ENCODE results near the gene MCL1.

Gene MCL1

DNA sequence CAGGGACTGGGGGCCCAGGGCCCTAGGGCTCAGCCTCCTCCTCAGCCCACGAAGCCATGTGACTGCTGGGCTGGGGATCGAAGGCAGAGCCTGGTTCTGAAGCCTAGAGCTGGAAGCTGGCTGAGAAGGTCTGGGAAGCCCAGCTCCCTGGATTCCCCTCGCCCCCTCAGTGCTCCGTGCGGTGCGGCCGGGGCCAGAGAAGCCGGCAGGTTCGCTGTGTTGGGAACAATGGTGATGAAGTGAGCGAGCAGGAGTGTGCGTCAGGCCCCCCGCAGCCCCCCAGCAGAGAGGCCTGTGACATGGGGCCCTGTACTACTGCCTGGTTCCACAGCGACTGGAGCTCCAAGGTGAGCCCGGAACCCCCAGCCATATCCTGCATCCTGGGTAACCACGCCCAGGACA is 21.1 kb downstream of the MCL1 start:
- Histone ChIP-seq H3K9me2 (replicated peaks; ENCODE audit: low read depth, low read length) (no peaks in the 10 kb centered on the region), H3K27me3 (ENCODE audit: insufficient read depth, low read length, poor library complexity, severe bottlenecking) (no peaks in the 10 kb centered on the region), H2AFZ (ENCODE audit: low read length) (no peak overlapping the region), H3K4me1 (ENCODE audit: insufficient read depth, low read length, poor library complexity, severe bottlenecking) (peaks cover 17% of the 10 kb centered on the region), H3K9me3 (ENCODE audit: insufficient read depth, low read depth, low read length) (no peaks in the 10 kb centered on the region), H3F3A (ENCODE audit: low read depth) (no peaks in the 10 kb centered on the region), H3K79me2 (ENCODE audit: insufficient read depth, low read length) (peaks cover 12% of the 10 kb centered on the region; the same call in 1 of the 2 replicates), H3K4me2 (ENCODE audit: low read depth, low read length, poor library complexity, severe bottlenecking) (no peak overlapping the region), H4K20me1 (ENCODE audit: insufficient read depth, low read length, poor library complexity, severe bottlenecking) (peaks cover 3% of the 10 kb centered on the region), H3K9ac (ENCODE audit: low read depth, low read length, poor library complexity, severe bottlenecking) (no peak overlapping the region), H3K36me3 (ENCODE audit: insufficient read depth, low read length) (no peaks in the 10 kb centered on the region), H3K4me3 (ENCODE audit: low read length, poor library complexity, severe bottlenecking) (no peak overlapping the region)
- TF ChIP-seq, protein P1, sequence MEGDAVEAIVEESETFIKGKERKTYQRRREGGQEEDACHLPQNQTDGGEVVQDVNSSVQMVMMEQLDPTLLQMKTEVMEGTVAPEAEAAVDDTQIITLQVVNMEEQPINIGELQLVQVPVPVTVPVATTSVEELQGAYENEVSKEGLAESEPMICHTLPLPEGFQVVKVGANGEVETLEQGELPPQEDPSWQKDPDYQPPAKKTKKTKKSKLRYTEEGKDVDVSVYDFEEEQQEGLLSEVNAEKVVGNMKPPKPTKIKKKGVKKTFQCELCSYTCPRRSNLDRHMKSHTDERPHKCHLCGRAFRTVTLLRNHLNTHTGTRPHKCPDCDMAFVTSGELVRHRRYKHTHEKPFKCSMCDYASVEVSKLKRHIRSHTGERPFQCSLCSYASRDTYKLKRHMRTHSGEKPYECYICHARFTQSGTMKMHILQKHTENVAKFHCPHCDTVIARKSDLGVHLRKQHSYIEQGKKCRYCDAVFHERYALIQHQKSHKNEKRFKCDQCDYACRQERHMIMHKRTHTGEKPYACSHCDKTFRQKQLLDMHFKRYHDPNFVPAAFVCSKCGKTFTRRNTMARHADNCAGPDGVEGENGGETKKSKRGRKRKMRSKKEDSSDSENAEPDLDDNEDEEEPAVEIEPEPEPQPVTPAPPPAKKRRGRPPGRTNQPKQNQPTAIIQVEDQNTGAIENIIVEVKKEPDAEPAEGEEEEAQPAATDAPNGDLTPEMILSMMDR (conservative IDR thresholded peaks at IDR 0.05; ENCODE audit: low read length) = no peak
- no peak for TF ChIP-seq EZH2phosphoT487 (IDR thresholded peaks at IDR 0.05; ENCODE audit: borderline replicate concordance)

DNA sequence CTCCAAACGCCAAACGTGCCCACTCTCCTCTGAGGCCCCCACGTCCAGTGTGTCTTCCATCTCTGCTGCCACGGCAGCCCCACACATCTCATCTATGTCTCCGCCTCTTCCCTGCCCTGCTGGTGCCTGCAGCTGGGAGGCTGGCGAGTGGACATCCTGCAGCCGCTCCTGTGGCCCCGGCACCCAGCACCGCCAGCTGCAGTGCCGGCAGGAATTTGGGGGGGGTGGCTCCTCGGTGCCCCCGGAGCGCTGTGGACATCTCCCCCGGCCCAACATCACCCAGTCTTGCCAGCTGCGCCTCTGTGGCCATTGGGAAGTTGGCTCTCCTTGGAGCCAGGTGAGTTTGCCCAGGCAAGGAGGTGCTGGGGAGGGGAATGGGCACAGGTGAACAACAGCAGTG is 21.6 kb downstream of the MCL1 start:
- no peaks in the 10 kb centered on the region for H3K9me3 ChIP-seq (ENCODE audit: insufficient read depth, low read depth, low read length)
- H3K4me3 ChIP-seq (ENCODE audit: low read length, poor library complexity, severe bottlenecking) = no peak overlapping the region
- H3K9ac ChIP-seq (ENCODE audit: low read depth, low read length, poor library complexity, severe bottlenecking) = no peak overlapping the region
- H3K27me3 ChIP-seq (ENCODE audit: insufficient read depth, low read length, poor library complexity, severe bottlenecking) = no peaks in the 10 kb centered on the region
- H3K79me2 ChIP-seq (ENCODE audit: insufficient read depth, low read length) = peaks cover 7% of the 10 kb centered on the region; the same call in 1 of the 2 replicates
- H3K9me2 ChIP-seq (replicated peaks; ENCODE audit: low read depth, low read length) = no peaks in the 10 kb centered on the region
- H3K4me2 ChIP-seq (ENCODE audit: low read depth, low read length, poor library complexity, severe bottlenecking) = no peak overlapping the region
- H3F3A ChIP-seq (ENCODE audit: low read depth) = no peaks in the 10 kb centered on the region
- peaks cover 3% of the 10 kb centered on the region for H4K20me1 ChIP-seq (ENCODE audit: insufficient read depth, low read length, poor library complexity, severe bottlenecking)
- TF ChIP-seq EZH2phosphoT487 (IDR thresholded peaks at IDR 0.05; ENCODE audit: borderline replicate concordance) = no peak
- TF ChIP-seq, protein P1 (conservative IDR thresholded peaks at IDR 0.05; ENCODE audit: low read length) = no peak
- no peaks in the 10 kb centered on the region for H3K36me3 ChIP-seq (ENCODE audit: insufficient read depth, low read length)
- no peak overlapping the region for H2AFZ ChIP-seq (ENCODE audit: low read length)
- H3K4me1 ChIP-seq (ENCODE audit: insufficient read depth, low read length, poor library complexity, severe bottlenecking) = peaks cover 13% of the 10 kb centered on the region

DNA sequence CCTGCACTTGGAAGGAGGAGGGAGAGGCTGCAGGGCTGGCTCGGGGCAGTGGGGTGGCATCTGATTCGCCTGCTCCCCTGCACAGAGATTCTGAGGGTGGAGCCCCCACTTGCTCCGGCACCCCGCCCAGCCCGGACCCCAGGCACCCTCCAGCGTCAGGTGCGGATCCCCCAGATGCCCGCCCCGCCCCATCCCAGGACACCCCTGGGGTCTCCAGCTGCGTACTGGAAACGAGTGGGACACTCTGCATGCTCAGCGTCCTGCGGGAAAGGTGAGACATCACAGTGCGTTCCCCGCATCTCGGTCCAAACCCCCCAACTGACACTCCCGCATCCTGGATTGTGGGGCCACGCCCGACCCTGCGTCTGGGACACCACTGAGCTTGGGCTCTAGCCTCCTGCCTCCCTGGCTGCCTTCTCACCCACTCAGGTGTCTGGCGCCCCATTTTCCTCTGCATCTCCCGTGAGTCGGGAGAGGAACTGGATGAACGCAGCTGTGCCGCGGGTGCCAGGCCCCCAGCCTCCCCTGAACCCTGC is 22.3 kb downstream of the MCL1 start:
- H3K9me2 ChIP-seq (replicated peaks; ENCODE audit: low read depth, low read length) = no peaks in the 10 kb centered on the region
- H3K4me3 ChIP-seq (ENCODE audit: low read length, poor library complexity, severe bottlenecking) = no peak overlapping the region
- TF ChIP-seq, protein P1 (conservative IDR thresholded peaks at IDR 0.05; ENCODE audit: low read length) = no peak
- TF ChIP-seq EZH2phosphoT487 (IDR thresholded peaks at IDR 0.05; ENCODE audit: borderline replicate concordance) = no peak
- H3K4me1 ChIP-seq (ENCODE audit: insufficient read depth, low read length, poor library complexity, severe bottlenecking) = peaks cover 6% of the 10 kb centered on the region
- no peaks in the 10 kb centered on the region for H3F3A ChIP-seq (ENCODE audit: low read depth)
- no peak overlapping the region for H3K4me2 ChIP-seq (ENCODE audit: low read depth, low read length, poor library complexity, severe bottlenecking)
- no peaks in the 10 kb centered on the region for H3K9me3 ChIP-seq (ENCODE audit: insufficient read depth, low read depth, low read length)
- H3K79me2 ChIP-seq (ENCODE audit: insufficient read depth, low read length) = peaks cover under 1% of the 10 kb centered on the region; the same call in 1 of the 2 replicates
- H3K36me3 ChIP-seq (ENCODE audit: insufficient read depth, low read length) = no peaks in the 10 kb centered on the region
- H3K27me3 ChIP-seq (ENCODE audit: insufficient read depth, low read length, poor library complexity, severe bottlenecking) = no peaks in the 10 kb centered on the region
- H4K20me1 ChIP-seq (ENCODE audit: insufficient read depth, low read length, poor library complexity, severe bottlenecking) = peaks cover 3% of the 10 kb centered on the region
- no peak overlapping the region for H3K9ac ChIP-seq (ENCODE audit: low read depth, low read length, poor library complexity, severe bottlenecking)
- no peak overlapping the region for H2AFZ ChIP-seq (ENCODE audit: low read length)
